ENCODE data around the gene RHOXF2.

DNA sequence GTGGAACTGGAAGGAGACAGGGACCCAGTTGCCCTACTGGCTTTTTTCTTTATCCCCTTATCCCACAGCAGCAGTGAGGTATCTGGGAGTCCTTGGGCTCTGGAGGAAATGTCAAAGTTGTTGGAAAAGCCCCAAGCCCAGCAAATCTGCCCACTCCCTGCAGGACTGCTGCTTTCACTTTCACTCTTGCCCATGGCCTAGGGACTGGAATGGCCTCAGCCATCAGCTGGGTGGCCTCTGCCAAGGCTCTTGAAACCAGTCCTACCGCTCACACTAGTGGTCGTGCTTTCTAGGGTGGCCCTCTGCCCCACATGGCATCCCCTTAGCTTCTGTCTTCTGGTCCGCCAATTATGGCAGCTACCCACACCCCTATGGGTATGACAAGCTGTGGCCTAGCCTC, 33.0 kb upstream of the RHOXF2 start:
- TF ChIP-seq POLR2A (IDR thresholded peaks at IDR 0.05) (no peak), CTCF (IDR thresholded peaks at IDR 0.05) (no peak)
